ENCODE data around the gene UBASH3A.
"Not testable (repeated sequence)": the region's sequence is repeated elsewhere in the genome, so short reads cannot be mapped to it uniquely, and the experiment has no call there.

UBASH3A gene

DNA sequence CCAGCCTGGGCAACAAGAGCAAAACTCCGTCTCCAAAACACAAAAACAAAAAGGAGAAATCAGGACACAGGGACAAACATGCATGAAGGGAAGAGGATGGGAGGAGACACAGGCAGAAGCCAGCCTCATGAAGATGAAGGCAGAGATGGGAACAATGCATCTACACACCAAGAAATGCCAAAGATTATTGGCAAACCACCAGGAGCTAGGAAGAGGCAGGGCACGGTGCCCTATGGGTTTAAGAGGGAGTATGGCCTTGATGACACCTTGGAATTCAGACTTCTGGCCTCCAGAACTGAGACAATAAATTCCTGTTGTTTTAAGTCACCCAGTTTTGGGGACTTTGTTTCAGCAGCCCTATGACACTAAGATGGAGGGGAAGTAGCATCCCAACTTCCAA lies 13.0 kb upstream of the UBASH3A start:
- no peak for DNase-seq (ENCODE audit: low spot score)

DNA sequence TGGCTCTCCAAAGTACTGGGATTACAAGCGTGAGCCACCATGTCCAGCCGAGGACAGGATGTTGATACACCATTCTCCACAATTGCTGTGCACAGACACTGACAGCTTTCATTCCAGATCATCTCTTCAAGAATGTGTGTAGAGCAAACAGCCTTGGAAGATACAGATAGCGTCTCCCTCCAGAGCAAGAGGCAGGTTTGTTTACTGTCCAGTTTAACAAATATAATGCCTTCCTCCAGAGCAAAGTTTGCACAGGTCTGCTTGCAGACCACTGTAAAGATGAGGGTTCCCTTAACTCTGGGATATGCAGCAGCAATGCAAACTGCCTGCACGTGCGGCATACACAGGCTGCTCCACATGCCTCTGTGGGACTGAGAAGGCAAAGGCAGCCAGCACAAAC lies 12.4 kb upstream of the UBASH3A start:
- no peak for DNase-seq (ENCODE audit: low spot score)

GRCh38 chr21:42392731-42393442 lies 10.8 kb upstream of the UBASH3A start:
- no peak for DNase-seq (ENCODE audit: low spot score)

DNA sequence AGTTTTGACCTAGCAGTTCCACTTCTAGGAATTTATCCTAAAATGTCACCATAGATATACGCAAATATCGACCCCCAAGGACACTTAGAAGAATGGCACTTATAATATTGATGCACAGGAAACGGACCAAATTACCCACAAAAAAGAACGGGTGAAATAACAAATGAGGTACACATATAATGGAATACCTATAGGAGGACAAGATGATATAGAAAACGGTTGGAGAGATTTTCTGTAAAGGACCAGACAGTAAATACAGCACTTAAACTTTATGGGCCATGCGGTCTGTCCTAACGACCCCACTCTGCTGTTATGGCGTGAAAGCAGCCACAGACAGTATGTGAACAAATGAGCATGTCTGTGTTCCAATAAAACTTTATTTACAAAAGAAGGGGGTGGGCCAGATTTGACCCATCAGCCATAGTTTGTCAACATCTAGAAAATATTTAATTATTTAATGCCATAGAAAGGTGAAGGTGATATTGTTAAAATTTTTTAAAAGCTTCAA lies 10.2 kb upstream of the UBASH3A start:
- DNase-seq (ENCODE audit: low spot score): no peak

- no peak for DNase-seq (ENCODE audit: low spot score)
Measured at GRCh38 chr21:42395302-42395701, 8.4 kb upstream of the UBASH3A start.

DNA sequence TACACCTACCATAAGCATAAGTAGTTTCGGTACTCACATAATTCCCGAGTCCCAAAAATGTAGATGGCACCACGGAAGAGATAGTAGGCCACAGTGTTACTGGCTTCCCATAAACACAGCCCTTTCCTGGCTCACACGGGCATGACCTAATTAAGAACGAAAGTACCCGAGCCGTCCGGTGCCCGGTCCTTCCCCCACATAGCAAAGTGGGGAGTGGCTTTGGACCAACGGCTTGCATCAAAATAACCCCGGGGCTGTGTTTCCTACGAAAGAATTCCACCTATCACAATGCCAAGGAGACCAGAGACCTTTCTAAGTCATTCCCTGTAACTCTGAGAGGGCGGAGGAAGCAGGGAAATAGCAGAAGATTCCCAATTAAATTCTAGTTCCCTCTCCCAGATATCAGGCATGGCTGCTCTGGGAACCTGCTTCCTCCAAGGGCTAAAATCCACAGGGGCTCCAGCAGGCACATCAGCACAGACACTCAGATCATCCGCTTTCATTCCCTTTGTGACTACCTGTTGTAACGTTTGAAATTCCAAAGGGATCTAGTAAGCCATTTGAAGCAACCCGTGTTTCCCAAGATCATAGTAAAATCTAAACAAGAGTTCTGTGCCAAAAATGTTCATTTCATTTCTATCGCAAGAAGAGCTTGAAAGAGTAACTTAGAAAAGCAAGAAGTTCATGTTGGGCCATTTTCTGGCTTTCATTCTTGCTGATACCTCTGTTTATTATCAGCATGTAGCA lies 7.6 kb upstream of the UBASH3A start, which contains the start of gene TMPRSS3:
TMPRSS3 (minus strand) TSS at position 148 of the 747 bp plus-strand sequence. CDS start 635 bp downstream, outside the sequence.
- DNase-seq (ENCODE audit: low spot score): no peak

GRCh38 chr21:42396799-42397745 lies 6.6 kb upstream of the UBASH3A start:
- DNase-seq (ENCODE audit: low spot score): no peak

- DNase-seq (ENCODE audit: low spot score): no peak
Measured at GRCh38 chr21:42397746-42398394, 5.8 kb upstream of the UBASH3A start.

GRCh38 chr21:42398436-42399028 lies 5.2 kb upstream of the UBASH3A start:
- DNase-seq (ENCODE audit: low spot score): no peak

- DNase-seq (ENCODE audit: low spot score): no peak
Measured at GRCh38 chr21:42400525-42400924, 3.2 kb upstream of the UBASH3A start.

GRCh38 chr21:42401154-42401553 lies 2.5 kb upstream of the UBASH3A start:
- no peak for DNase-seq (ENCODE audit: low spot score)

GRCh38 chr21:42401820-42402251 lies 1.9 kb upstream of the UBASH3A start:
- DNase-seq (ENCODE audit: low spot score): no peak

GRCh38 chr21:42404539-42404938 lies 837 bp downstream of the UBASH3A start:
- no peak for DNase-seq (ENCODE audit: low spot score)

DNA sequence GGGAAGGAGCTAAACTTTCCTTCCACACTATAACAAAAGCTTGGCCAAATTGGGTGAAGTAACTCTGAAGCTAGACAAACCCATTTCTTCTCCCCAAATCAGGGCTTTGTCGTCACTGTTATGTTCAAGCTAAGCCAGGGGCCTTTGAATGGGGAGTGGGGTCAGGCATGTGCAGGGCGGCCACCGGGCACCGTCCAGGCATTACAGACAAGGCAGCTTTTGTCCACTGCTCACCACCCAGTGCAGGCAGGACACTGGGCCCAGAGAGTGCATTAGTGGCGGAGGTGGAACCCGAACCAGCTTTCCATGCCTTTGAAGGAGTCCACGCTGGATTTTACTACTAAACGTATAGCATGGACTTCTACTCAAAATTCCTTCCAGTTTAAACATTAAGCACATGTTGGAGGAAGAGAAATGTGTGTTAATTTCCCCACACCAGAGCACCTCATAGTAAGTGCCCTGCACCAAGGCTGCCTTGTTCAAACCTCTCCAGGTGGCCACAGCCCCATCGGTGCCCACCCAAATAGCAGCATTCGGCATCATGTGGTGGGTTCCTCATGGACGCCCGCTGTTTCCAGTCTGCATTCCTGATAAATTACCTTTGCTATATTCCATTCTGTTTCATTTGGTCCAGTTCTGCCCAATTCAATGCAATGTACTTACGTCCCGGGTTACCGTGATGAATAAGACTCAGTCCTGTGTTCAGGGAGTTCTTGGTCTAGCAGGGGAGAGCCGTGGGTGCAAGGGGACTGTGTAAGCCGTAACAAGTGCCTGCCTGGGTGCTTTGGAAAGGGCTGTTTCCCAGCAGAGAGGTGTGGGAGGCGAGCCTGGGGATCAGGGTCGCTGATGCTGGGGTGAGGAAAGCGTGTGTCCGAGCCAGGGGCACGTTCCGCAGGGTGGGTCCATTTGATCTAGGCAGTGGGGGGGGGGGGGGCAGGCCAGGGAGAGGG lies 1.6 kb downstream of the UBASH3A start:
- no peak for DNase-seq (ENCODE audit: low spot score)

- DNase-seq (ENCODE audit: low spot score): no peak
Measured at GRCh38 chr21:42406201-42406621, 2.5 kb downstream of the UBASH3A start.

- DNase-seq (ENCODE audit: low spot score): no peak
Measured at GRCh38 chr21:42406866-42407265, 3.2 kb downstream of the UBASH3A start.

DNA sequence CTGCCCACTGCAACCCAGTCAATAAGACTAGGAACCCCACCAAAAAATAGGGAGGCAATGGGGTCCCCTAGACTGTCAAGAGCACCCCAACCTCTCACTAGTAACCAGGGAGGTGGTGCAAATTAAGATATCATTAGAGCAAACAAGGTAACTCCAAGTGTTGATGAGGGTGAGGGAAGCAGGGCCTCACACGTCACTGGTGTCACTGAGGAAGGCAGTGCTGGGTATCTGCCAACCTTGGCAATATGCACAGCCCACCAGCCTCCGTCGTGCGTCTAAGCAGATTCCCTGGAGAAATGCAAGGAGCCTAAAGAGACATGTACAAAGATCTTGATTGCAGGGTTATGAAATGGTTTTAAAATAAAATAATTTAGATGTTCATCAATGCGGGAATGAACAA lies 3.8 kb downstream of the UBASH3A start:
- DNase-seq (ENCODE audit: low spot score): no peak

GRCh38 chr21:42408718-42409117 lies 5.0 kb downstream of the UBASH3A start:
- DNase-seq (ENCODE audit: low spot score): not testable (repeated sequence)

DNA sequence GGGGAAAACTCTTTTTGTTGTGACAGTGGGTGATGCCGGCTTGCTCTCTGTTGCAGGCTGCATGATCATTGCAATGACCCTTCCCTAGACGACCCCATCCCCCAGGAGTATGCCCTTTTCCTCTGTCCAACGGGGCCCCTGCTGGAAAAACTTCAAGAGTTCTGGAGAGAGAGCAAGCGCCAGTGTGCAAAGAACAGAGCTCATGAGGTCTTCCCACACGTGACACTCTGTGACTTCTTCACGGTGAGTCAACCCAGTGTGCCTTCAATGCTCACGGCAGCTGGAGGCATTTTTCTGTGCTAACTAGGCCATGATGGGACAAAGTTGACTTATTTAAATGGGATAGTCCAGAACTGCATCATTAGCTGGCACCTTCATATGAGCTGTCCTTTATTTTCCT lies 5.7 kb downstream of the UBASH3A start:
- no peak for DNase-seq (ENCODE audit: low spot score)
